Hepatocyte (in vitro differentiated cells): ENCODE measurements around the gene SHF.

Source experiments
- CTCF ChIP-seq: fragments of 200-600 bp; sonication (generic); IDR thresholded peaks from 2 replicates; pipeline ENCODE4 v1.5.1; 2016; ENCODE audit warnings: antibody characterized with exemption, mild to moderate bottlenecking; ENCODE audit not compliant: poor library complexity
- EZH2 ChIP-seq: fragments of 200-600 bp; sonication (generic); IDR thresholded peaks from 2 replicates; pipeline ENCODE4 v1.6.1; 2016; ENCODE audit warnings: antibody characterized with exemption, mild to moderate bottlenecking, borderline replicate concordance
- EZH2phosphoT487 ChIP-seq: fragments of 200-600 bp; sonication (generic); IDR thresholded peaks from one replicate; pipeline ENCODE4 v1.6.1; 2018; ENCODE audit warnings: antibody characterized with exemption, mild to moderate bottlenecking, low read depth, moderate library complexity; ENCODE audit not compliant: unreplicated experiment, severe bottlenecking

- TF ChIP-seq CTCF: peak; percentile 47
- TF ChIP-seq EZH2phosphoT487: no peak
- no peak for TF ChIP-seq EZH2
Observed at GRCh38 chr15:45126535-45127158, 61.1 kb downstream of the SHF start.
